HCT116 (cell line): ENCODE data around the gene ARHGEF25.

Experiments used
- CTCF ChIP-seq, 3 experiments: fragments of 200-600 bp in 1 of 3; sonication (generic) in 1 of 3; IDR thresholded peaks in 2 of 3; conservative IDR thresholded peaks in 1 of 3; 2 replicates each; pipeline ENCODE4 v1.5.1; 2012 to 2017; ENCODE audit warnings: low read depth in 2 of 3, low read length in 2 of 3, antibody characterized with exemption in 1 of 3, borderline replicate concordance in 1 of 3, control low read depth in 1 of 3, mild to moderate bottlenecking in 1 of 3, mixed read lengths in 1 of 3, mixed run types in 1 of 3, moderate library complexity in 1 of 3; ENCODE audit not compliant: insufficient read depth in 1 of 3
- EGR1 ChIP-seq: IDR thresholded peaks from 2 replicates; pipeline ENCODE4 v1.6.1; 2012; ENCODE audit warnings: low read depth
- EZH2 ChIP-seq: fragments of 200-600 bp; sonication (generic); IDR thresholded peaks from 2 replicates; pipeline ENCODE4 v1.6.1; 2017; ENCODE audit warnings: antibody characterized with exemption, mixed run types
- POLR2A ChIP-seq: IDR thresholded peaks from 2 replicates; pipeline ENCODE4 v1.7.0; 2011; ENCODE audit warnings: borderline replicate concordance; ENCODE audit not compliant: insufficient read depth, insufficient read length; ENCODE audit errors: extremely low read depth
- POLR2AphosphoS5 ChIP-seq: IDR thresholded peaks from 2 replicates; pipeline ENCODE4 v1.6.1; 2011; ENCODE audit warnings: mild to moderate bottlenecking, low read depth, low read length, moderate library complexity
- ZFX ChIP-seq: fragments of 450-650 bp; IDR thresholded peaks from 2 replicates; pipeline ENCODE4 v1.6.1; 2017

DNA sequence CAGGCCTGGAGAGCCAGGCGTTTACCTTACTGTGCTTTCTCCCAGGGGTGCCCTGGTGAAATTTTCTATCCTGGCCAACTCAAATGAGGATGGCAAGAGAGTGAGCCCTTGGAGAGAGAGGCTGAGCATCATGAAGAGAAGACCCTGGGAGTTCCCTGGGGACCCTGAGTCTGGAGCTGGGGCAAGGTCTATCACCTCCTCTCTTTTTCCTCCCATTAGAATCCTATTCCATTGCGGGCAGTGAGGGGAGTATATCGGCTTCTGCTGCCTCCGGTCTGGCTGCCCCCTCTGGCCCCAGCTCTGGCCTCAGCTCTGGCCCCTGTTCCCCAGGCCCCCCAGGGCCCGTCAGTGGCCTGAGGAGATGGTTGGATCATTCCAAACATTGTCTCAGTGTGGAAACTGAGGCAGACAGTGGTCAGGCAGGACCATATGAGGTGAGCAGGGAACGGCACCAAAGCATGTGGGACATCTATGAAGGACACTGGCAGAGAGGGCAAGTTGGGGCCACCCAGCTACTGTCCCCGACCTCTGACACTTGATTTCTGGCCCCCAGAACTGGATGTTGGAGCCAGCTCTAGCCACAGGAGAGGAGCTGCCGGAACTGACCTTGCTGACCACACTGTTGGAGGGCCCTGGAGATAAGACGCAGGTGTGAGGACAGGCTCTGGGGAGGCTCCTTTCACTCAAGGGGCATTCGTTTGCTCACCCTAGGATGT, 1.6 kb downstream of the ARHGEF25 start:
- TF ChIP-seq CTCF (IDR thresholded peaks at IDR 0.05 in 2 of 3, conservative IDR thresholded peaks at IDR 0.05 in 1 of 3; ENCODE audit: borderline replicate concordance in 1 of 3, insufficient read depth in 1 of 3, low read depth in 2 of 3, low read length in 2 of 3) (no peak), POLR2AphosphoS5 (no peak), POLR2A (no peak), EZH2 (no peak), EGR1 (no peak), ZFX (no peak)
